HG03378 (cell line): Measurements from ENCODE around the gene TMEM89.

ENCODE experiments used
- ATAC-seq: cut with Tn5 transposase; IDR thresholded peaks from one replicate; pipeline ENCODE4 v1.9.1; 2021; ENCODE audit warnings: mild to moderate bottlenecking, moderate library complexity; ENCODE audit not compliant: unreplicated experiment

Gene TMEM89

DNA sequence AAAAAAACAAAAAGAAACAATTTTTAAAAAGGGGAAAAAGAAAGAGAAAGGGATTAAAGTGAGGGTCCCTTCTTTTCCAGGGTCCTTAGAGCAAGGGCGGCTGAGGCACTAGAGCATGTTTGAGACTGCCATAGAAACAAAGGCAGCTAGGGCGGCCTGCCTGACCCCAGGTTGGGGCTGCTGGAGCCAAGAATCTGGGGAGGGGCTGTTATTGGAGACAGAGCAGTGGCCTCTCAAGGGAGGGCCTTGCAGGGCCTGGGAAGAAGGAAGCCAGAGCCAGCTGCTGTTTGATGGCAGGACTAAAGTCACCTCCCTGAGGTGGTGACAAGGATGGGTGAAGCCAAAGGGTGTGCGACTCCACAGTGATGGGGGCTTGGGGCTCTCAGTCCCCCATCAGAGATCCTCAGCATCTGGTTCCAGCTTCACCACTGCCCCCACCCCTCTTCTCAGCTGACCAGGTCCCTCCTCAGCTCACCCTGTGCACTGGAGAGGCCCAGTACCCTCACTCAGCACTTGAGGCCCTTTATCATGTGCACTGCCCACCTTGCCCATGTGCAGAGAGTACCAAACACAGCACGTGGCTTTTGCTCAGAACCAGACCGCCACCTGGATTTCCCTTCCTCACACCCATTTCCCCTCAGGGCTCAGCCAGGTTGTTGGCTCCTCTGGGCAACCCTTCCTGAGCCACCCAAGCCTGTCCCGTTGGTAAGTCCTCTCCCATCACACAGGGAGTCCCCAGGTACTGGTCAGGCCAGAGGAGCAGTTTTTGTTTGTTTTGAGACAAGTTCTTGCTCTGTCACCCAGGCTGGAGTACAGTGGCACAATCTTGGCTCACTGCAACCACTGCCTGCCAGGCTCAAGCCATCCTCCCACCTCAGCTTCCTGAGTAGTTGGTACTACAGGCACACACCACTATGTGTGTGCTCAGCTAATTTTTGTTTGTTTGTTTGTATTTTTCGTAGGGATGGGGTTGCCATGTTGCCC lies 1.7 kb downstream of the TMEM89 start:
- ATAC-seq, result no peak

DNA sequence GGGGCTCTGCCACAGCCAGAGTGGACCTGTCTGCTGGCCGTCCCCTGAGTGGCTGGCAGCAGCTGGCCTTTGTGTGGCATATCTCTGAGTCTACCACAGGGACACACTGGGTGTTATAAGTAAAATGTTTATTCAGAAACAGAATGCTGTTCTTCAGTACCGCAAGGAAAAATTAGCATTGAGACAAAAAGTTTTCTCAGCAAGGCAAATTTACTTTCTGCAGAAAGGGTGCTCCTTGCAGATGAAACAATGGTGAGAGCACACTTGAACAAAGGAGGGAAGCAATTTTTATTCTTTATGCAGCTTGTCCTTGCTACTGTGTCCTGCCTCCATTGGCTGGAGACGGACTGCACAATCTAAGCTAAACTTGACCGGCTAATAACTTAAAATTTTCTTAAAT lies 4.0 kb downstream of the TMEM89 start:
- no peak for ATAC-seq

DNA sequence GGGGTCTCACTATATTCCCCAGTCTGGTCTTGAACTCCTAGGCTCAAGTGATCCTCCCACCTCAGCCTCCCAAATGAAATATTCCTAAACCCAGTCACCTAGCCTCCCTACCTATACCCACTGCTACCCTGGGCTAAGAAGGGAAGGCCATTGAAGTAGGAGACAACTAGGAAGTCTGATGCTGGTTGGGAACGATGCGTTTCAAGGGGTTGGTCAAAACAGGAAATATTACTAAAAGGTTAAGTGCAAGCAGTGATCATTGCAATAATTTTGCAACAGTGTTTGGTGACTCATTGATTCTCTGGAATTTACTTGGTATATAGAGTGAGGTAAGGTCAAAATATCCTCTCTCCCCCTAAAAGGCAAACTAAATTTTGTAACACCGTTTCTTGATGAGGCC lies 7.5 kb downstream of the TMEM89 start:
- ATAC-seq, result no peak

DNA sequence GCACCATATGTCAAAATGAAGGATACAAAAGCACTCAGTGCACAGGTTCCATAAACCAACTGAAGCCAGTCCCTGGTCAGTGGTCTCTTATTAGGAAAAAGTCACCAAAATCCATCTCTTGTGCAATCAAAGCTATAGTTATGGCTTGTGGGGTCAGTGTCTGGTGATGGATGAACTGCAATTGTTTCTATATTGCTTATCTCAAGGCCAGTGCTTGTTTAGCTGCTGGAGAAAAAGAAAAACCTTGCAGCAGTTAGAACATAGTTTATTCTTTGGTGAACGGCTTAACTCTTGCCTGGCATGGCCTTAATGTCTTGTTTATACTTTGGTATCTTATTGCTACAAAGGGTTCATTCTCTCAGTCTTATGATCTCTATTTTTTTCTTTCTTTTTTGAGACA lies 9.3 kb downstream of the TMEM89 start:
- ATAC-seq, result no peak

DNA sequence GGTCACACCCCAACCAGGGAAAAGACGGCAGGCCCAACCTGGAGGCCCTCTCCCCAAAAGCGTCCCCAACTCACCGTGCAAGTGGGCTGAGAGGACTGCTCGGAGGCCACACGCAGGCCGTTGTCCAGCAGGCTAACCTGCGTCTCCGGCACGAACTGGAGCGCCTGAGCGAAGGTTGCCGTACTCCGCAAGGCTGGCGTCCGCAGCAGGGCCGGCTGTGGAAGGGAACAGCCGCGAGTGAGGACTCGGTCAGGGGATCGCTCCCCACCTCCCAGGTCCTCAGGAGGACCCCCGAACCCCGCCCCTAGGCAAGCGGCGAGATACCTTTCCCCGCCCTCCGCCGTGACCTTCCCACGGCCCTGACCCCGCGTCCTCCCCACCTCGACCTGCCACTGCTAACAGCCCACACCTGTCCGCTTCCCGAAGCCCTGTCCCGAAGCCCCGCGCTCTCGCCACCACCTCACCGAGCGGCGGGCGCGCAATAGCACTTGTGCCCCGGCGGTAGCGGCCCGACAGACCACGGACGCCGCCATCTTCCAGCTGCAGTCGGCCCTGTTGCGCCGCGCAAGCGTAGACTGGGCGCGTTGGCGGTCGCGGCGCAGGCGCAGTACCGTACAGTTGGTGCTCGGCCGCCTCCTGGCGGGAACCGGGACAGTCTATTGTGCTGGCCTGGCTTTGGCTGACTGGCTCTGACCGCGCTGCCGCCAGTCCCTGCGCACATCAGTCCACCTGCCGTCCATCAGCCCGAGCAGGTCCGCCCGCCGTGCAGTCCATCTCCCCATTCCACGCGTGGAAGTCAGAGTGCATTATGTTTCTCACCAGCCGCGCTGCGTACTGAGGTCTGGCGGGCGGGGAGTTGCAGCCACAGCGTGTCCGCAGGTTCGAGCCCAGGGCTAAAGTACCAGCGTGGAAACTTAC lies 12.2 kb downstream of the TMEM89 start, which contains the start of gene UQCRC1:
Gene UQCRC1, minus strand, starts transcription at position 559 of the 918 bp plus-strand sequence. Its CDS starts 26 bp downstream, at position 533.
- peak; percentile 93 for ATAC-seq

DNA sequence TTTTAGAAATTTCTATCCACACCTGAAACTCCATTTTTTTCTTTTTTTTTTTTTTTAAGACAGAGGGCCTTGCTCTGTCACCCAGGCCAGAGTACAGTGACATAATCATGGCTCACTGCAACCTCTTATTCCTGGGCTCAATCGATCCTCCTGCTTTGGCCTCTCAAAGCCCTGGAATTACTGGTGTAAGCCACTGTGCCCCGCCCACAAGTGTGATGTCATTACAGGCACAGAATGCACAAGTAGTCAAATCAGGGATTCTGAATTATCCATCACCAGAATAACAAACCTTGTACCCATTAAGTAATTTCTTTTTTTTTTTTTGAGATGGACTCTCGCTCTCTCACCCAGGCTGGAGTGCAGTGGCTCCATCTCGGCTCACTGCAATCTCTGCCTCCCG lies 14.1 kb downstream of the TMEM89 start:
- ATAC-seq, result no peak

DNA sequence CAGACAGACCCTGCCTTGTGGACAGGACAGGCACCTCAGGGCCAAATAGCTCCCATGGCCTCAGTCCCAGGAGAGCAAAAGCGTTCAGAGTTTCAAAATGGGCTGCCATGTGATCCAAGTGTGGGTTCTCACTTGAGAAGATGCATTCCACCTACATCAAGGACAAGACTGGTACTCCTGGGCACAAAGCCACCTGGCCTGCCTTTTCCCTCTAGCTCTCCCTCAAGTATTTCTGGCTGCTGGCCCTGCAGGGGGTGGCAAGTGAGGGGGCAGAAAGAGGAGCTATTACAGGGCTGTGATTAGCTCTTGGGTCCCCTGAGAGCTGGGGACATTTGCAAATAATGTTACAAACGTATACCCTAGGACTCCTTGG lies 20.0 kb downstream of the TMEM89 start:
- ATAC-seq, result no peak

DNA sequence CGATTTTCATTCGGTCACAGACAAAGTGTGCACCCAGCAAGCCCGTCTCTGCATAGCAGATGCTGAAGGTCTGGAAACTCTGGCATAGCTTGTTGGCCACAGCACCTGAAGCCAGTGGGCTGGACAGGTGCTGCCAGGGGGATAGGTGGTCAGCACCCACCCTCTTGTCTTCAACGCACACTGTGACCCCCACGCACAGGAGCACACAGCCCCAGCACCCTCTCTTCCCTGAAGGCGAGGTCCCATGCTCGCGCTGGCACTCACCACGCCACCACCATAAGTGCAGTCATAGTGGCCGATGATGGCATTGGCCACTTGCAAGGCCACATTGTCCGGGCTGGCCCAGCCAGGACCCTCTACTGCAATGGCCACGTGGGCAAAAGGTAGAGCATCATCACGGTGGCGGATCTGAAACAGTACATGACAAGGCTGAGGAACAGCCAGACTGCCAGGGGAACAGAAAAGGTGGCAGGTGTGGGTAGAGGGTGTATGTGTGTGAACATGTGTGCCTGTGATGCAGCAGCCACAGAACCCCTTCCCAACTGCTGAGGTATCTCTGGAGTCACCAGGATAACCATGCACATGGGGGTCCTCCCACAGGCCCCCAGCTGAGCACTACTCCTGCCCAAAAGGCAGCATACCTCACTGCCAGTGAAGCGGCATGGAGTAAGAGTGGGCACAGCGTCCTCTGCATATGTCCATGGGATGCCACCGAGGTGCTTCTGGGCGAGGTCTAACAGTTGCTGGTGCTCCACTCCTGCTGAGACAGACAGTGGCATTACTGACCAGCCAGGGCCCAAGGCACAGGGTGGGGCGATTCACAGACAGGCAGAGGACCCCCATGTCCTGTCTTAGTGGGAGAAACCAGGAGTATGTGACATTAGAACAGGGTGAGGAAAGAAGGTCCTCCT lies 20.6 kb downstream of the TMEM89 start:
- ATAC-seq, result no peak

DNA sequence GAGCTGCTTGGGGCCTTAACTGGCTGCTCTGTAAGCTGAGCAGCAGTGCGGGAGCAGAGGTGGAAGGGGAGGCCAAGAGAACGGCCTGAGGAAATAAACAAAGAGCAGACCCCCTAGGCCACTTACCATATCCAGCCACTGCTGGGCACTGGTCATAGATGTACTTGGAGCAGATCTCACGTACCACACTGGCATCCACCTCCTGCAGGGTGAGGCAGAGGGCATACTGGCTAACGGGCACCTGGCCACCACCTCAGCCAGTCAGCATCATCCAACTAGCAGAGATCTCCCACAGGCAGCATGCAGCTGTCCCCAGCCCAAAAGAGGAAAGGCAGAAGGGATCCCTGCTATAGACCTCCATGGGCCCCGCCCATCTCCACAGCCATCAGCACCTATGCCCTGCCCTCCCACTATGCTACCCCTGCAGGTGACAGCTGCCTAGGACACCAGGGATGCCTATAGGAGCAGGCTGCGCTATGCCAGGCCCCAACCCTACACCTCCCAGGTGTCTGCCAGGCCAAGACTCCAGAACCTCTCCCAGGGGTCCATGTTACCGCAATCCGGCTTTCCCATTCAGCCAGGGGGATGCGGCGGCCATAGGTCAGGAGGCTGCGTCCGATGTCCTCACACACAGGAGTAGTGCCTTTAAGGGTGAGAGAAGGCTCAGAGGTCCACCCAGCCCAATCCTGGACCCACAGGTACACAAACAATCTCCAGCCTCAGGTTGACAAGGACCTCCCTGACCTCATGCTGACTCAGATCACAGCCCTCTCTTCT lies 21.9 kb downstream of the TMEM89 start:
- ATAC-seq, result no peak

DNA sequence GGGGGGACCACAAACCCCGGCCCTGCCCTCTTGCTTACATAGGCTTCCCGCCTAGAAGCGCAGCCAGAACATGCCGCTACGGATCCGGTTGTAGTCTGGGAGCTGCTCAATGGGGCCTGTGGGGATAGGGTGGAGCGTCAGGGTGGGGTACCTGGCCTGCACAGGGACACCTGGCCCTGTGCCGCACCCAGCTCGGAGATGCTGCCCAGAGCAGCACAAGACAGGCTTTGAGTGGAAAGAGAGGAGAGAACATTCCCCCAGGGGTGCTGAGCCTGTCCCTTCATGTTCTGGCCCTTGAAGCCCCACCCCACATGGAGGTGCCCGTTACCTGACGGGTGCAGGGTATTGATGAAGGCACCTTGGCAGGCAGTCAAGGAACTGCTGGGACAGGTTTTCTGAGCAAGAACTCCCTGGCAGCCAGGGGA lies 22.5 kb downstream of the TMEM89 start:
- no peak for ATAC-seq

DNA sequence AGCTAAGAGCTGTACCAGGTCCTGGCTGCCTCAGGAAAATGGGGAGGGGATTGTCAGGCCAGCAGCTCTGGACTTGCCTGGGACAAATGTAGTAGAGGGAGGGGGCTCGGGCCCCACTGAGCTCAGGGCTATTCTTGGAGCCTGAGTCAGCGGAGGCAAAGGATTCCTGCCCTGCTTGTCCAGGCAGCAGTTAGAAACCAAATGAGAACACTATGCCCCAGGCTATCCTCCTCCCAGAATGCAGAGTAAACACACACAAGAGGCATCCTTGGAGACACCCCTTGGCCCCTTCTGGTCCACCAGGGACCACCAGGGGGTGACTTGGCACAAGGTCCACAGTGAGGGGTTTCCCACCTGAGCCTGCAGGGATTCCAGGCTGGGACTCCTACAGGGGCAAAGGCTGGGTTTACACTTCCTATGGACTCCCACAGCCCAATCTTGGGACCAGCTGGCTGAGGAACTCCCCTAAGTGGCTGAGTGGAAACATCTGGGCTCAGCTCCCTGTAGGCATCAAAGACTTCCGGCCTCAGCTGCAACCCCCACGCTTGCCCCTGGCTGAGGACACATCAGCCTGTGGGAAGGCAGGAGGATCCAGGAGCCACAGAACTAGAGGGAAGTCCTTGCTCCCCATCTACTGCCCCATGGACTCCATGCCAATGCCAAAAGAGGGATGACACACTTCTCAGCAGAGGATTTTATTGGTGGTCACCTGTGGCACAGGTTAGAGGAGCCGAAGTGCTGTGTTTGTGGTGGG lies 23.1 kb downstream of the TMEM89 start:
- no peak for ATAC-seq

DNA sequence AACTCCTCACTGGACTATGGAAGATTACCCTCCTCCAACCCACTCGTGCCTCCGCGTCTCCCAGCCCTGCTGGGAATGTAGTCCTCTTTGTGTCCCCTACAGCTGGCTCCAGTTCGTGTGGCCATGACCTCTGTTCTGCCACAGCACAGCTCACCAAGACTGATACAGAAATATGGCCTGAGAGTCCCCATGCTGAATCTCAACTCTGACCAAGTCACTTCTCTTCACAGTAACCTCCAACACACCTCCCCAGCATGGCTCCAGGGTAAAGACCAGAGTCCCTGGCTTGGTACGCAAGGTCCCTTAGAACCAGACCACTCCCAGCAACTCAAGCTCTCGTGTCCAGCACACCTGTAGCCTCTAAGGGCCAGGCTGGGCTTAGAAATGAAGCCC lies 24.2 kb downstream of the TMEM89 start:
- ATAC-seq, result no peak

DNA sequence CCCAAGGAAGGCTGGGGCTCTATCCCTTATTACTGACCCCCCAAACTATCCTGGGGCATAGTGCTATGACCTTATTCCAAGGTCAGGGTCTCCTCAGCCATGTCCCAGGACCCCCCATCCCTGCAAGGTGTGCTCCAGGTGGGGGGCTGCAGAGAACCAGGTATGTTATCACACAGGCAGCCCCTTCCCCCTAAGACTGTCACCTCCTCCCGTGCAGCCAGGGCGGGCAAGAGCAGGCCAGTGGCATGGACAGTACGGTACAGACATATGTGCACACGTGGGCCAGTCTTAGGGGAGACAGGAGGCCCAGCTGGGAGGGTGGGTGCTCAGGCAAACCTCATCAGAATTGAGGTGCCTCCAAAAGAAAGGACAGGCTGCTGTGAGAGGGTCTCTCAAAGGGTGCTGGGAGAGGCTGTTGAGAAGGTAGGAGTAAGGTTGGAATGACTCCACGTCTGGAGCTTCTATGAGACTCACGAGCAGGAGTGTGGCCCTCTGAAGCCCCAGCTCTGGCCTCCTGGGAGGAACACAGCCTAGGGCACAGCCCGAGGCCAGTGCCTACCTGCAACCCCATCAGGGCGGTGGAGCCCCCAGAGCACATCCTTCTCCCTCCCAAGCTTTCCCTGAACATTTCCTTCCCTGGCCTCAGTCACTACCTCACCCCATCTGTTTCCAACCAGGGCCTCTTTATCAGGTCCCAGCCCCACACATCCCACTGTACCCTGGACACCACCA lies 24.7 kb downstream of the TMEM89 start:
- ATAC-seq, result no peak

DNA sequence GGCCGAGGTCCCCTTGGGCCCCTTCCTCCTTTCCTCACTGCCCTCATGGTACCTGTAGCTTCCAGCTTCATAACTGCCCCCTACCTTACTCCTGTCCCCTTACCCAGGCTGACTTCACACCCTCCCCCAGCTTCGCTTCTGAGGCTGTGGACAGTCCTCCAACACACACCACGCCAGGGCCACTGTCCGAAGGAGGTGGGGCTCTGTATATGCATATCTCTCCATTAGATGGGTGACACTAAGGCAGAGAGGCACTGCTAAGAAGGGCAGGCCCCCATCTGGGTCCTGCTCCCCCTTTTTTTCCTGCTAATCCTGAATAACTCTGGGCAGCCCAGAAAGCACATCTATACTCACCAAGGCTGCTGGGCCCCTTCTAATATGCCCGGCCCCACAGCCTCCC lies 25.4 kb downstream of the TMEM89 start:
- ATAC-seq, result no peak

DNA sequence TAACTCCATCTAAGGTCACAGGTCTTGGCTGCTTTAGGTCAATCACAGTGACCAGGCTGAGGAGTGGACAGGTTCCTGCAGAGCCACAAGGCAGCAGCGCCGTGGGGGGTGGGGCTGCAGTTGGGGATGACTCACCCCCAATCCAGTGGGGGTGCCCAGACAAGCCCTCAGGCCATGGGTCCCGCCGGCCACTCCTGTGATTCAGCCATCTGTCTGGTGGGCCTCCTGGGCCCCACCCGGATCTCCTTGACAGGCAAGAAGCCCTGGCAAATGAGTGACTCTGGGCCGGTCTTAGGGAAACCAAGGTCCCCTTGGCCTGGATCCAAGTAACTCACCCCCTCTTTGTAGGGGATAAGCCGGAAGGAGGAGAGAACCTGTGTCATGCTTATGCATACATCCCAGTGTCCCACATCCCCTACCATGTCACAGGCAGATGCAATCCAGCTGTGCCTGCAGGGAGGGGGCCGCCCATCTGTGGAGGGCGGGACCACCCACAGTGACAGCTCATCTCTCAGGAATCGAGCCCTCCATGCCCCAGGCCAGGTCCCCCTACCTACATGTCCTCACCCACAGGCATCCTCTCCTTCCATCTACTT lies 25.9 kb downstream of the TMEM89 start:
- no peak for ATAC-seq

DNA sequence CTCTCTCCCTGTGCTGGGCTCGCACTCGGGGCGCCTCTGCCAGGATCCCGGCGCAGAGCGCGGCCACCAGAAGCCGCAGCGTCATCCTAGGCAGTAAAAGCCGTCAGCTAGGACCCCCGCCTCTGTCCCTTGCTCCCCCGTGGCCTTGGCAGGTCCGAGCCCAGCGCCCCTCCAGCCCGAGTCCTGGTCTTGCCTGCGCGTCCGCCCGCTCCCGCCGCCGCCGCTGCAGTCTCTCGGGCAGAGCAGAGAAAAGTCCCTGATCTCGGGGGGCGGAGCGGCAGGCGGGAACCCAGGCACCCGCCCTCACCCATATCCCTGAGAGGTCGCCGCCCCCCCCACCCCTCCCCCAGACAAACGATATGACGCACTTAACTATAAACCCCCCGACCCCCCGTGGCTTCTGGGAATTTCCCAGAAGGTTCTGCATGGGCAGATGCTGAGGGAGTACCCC lies 26.5 kb downstream of the TMEM89 start, which contains the start of gene COL7A1:
Gene COL7A1, minus strand, starts transcription at position 255 of the 451 bp plus-strand sequence. Its CDS starts 170 bp downstream, at position 85.
- ATAC-seq, result no peak

DNA sequence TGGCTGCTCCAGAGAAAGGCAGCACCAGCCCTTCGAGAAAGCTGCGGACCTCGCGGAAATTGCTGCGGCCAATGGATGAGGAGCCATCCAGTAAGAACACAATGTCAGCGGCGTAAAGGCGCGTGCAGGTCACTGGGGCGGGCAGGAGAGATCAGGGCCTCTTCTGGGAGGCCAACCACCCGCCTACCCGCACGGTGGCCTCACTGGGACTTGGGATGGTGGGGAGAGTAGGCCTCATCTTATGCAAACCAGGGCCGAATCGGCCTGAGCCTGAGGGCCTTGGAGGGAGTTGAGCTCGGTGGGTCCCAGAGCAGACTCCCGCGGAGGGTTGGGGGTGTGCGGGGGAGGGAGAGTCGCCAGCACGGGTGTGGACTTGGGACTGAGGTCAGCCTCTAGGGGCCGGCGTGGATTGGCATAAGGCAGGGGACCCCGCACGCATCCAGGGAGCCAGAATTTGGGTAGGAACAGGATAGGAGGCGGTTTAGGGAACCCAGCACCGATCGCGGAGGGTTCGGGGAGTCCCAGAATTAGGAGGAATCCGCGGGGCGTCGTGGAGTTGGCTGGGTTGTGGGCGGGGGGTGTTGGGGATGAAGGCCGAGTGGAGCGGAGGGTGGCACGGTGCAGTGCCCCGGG lies 27.0 kb downstream of the TMEM89 start:
- ATAC-seq, result no peak
